ENCODE results near the gene TXNL4B. TPM values are rescaled to one million over a fixed set of nuclear protein-coding genes. Genes with fewer than 3 reads are reported as not detected.

The TXNL4B gene
- total and polyA plus RNA-seq, 9 of the 15 experiments (the other 6 are each of a cell fraction or from before 2014, with no cell fraction given), result 11.9 to 38.0 (median 22.3) TPM

GRCh38 chr16:72124148-72124547 lies 30.7 kb upstream of the TXNL4B start:
- no peak overlapping the region for H3K4me2 ChIP-seq (ENCODE audit: insufficient read depth, low read length)
- ChIA-PET POLR2A (interaction anchor here (1.1 kb wide), 1 partner anchor 10 kb away, joined by 3 read pairs; no protein-coding TSS in a partner anchor), CTCF (ENCODE audit: low intra/inter-chr PET ratio) (interaction anchor here (0.6 to 1.3 kb wide), 3 partner anchors 111 to 344 kb away, joined by 3 read pairs; no protein-coding TSS in a partner anchor)
- H3K27ac ChIP-seq (ENCODE audit: extremely low read depth, low read depth, low read length), result no peak overlapping the region
- intact Hi-C loops (cut with micrococcal nuclease), result loop anchor here (2.0 kb wide), 1 partner anchor 27 kb away; no protein-coding TSS in a partner anchor
- WGBS (ENCODE audit: insufficient coverage, low coverage, missing lambda C conversion rate), result 6% methylated on average over 3 of the region's 3 CpGs
- no TSS peak for BruUV-seq (replicated peaks)
- no peaks in the 10 kb centered on the region for H3K79me2 ChIP-seq (ENCODE audit: control insufficient read depth, insufficient read depth, low read length)
- DNase-seq (ENCODE audit: extremely low read depth in 1 of 4, low spot score in 3 of 4) (no peak), FAIRE-seq (no peak), ATAC-seq (no peak)
- H3K9me3 ChIP-seq (replicated peaks; ENCODE audit: control insufficient read depth, insufficient read depth, low read depth, low read length), result no peaks in the 10 kb centered on the region
- H3K27me3 ChIP-seq (ENCODE audit: control insufficient read depth in 2 of 2, insufficient read depth in 2 of 2, low read length in 2 of 2), result peaks cover 5 to 14% of the 10 kb centered on the region in 2 experiments
- H3K36me3 ChIP-seq (ENCODE audit: control insufficient read depth, insufficient read depth, low read length), result no peaks in the 10 kb centered on the region
- no peak overlapping the region for H3K4me3 ChIP-seq
- TF ChIP-seq RBM39 (optimal IDR thresholded peaks at IDR 0.05; ENCODE audit: low read depth, low read length) (no peak), ZNF512 (tag; IDR thresholded peaks at IDR 0.05) (no peak), THAP7 (CRISPR knock-in tag; IDR thresholded peaks at IDR 0.05) (no peak), ZNF41 (CRISPR knock-in tag; conservative IDR thresholded peaks at IDR 0.05) (no peak), TAF15 (IDR thresholded peaks at IDR 0.05; ENCODE audit: low read depth, low read length) (no peak), DLX4 (CRISPR knock-in tag; IDR thresholded peaks at IDR 0.05) (no peak), U2AF2 (optimal IDR thresholded peaks at IDR 0.05; ENCODE audit: low read depth, low read length) (no peak), POU5F1 (IDR thresholded peaks at IDR 0.05; ENCODE audit: borderline replicate concordance, low read depth, low read length, partially characterized antibody) (no peak)
- H4K20me1 ChIP-seq (replicated peaks; ENCODE audit: control insufficient read depth, insufficient read depth, low read length), result no peaks in the 10 kb centered on the region; the same call in 1 of the 2 replicates
- H3K4me1 ChIP-seq (replicated peaks in 1 of 2; ENCODE audit: control insufficient read depth in 2 of 2, insufficient read depth in 2 of 2, low read length in 2 of 2), result peaks cover 0 to 8% of the 10 kb centered on the region in 2 experiments; a peak in 1 of 5 replicates
- no peaks in the 10 kb centered on the region for H3K9me1 ChIP-seq (ENCODE audit: control insufficient read depth, insufficient read depth, low read length)
- H2AFZ ChIP-seq (ENCODE audit: low read depth, low read length), result no peak overlapping the region
- in situ Hi-C loops (cut with MboI), result no loop called here
- no peak overlapping the region for H3K9ac ChIP-seq (ENCODE audit: insufficient read depth in 1 of 2, low read depth in 2 of 2, low read length in 2 of 2)
